HG02840 (cell line): ENCODE measurements around the gene ZP3.
"Not testable (repeated sequence)": the region's sequence is repeated elsewhere in the genome, so short reads cannot be mapped to it uniquely, and the experiment has no call there.

Experiments used
- ATAC-seq: cut with Tn5 transposase; IDR thresholded peaks from one replicate; pipeline ENCODE4 v1.9.1; 2021; ENCODE audit warnings: mild to moderate bottlenecking, moderate library complexity, moderate number of reproducible peaks; ENCODE audit not compliant: unreplicated experiment, low FRiP score

The ZP3 gene

GRCh38 chr7:76403780-76404494, 20.8 kb upstream of the ZP3 start:
- no peak for ATAC-seq

- no peak for ATAC-seq
Observed at GRCh38 chr7:76405738-76406137, 19.0 kb upstream of the ZP3 start.

- no peak for ATAC-seq
Observed at GRCh38 chr7:76407718-76408117, 17.0 kb upstream of the ZP3 start.

- ATAC-seq: no peak
Observed at GRCh38 chr7:76408121-76408560, 16.6 kb upstream of the ZP3 start.

- no peak for ATAC-seq
Observed at GRCh38 chr7:76409537-76409936, 15.2 kb upstream of the ZP3 start, which contains the start of gene SSC4D. SSC4D (minus strand) TSS chr7:76409697; CDS start chr7:76404439, 5,258 bp downstream.

- no peak for ATAC-seq
Observed at GRCh38 chr7:76411626-76412025, 13.1 kb upstream of the ZP3 start.

- ATAC-seq: no peak
Observed at GRCh38 chr7:76412249-76412648, 12.5 kb upstream of the ZP3 start.

GRCh38 chr7:76417654-76418310, 7.0 kb upstream of the ZP3 start:
- ATAC-seq: not testable (repeated sequence)

GRCh38 chr7:76421097-76421496, 3.7 kb upstream of the ZP3 start:
- ATAC-seq: not testable (repeated sequence)

- ATAC-seq: no peak
Observed at GRCh38 chr7:76423666-76424412, 911 bp upstream of the ZP3 start.

- ATAC-seq: no peak
Observed at GRCh38 chr7:76425156-76425555, 406 bp downstream of the ZP3 start.

GRCh38 chr7:76425558-76425957, 808 bp downstream of the ZP3 start:
- ATAC-seq: not testable (repeated sequence)

- ATAC-seq: no peak
Observed at GRCh38 chr7:76426246-76426645, 1.5 kb downstream of the ZP3 start.

- ATAC-seq: no peak
Observed at GRCh38 chr7:76427635-76428034, 2.9 kb downstream of the ZP3 start.

GRCh38 chr7:76428149-76428823, 3.5 kb downstream of the ZP3 start:
- ATAC-seq: no peak

- no peak for ATAC-seq
Observed at GRCh38 chr7:76428868-76429805, 4.4 kb downstream of the ZP3 start.

GRCh38 chr7:76430211-76430610, 5.5 kb downstream of the ZP3 start:
- ATAC-seq: no peak

GRCh38 chr7:76430836-76431235, 6.1 kb downstream of the ZP3 start:
- no peak for ATAC-seq

- not testable (repeated sequence) for ATAC-seq
Observed at GRCh38 chr7:76437873-76438272, 13.1 kb downstream of the ZP3 start.
